NCI-H2107 treated with DMSO at 0.1 percent for 48 hours (cell line): ENCODE data around the gene TSPAN11.
"Not testable (repeated sequence)": the region's sequence is repeated elsewhere in the genome, so short reads cannot be mapped to it uniquely, and the experiment has no call there.

ENCODE experiments used
- DNase-seq: peaks from one replicate; lab custom pipeline; 2025; ENCODE audit not compliant: unreplicated experiment; lab: John Stamatoyannopoulos, UW

Gene TSPAN11

GRCh38 chr12:30926243-30927221, at the start of gene TSPAN11:
TSPAN11 (plus strand) TSS chr12:30926748; CDS start chr12:30953992, 27,244 bp downstream.
- DNase-seq: no peak

- DNase-seq: peak; percentile 95
These were observed 49.3 kb upstream of the TSPAN11 start for GRCh38 chr12:30877105-30877875.

GRCh38 chr12:30878024-30878423, 48.5 kb upstream of the TSPAN11 start:
- no peak for DNase-seq

GRCh38 chr12:30880061-30880460, 46.5 kb upstream of the TSPAN11 start:
- DNase-seq: peak; percentile 78

- DNase-seq: no peak
These were observed 45.7 kb upstream of the TSPAN11 start for GRCh38 chr12:30880813-30881212.

GRCh38 chr12:30882706-30883105, 43.8 kb upstream of the TSPAN11 start:
- no peak for DNase-seq

GRCh38 chr12:30884799-30885198, 41.7 kb upstream of the TSPAN11 start:
- no peak for DNase-seq

GRCh38 chr12:30885321-30885720, 41.2 kb upstream of the TSPAN11 start:
- no peak for DNase-seq

- no peak for DNase-seq
These were observed 39.3 kb upstream of the TSPAN11 start for GRCh38 chr12:30887226-30887625.

- DNase-seq: no peak
These were observed 38.3 kb upstream of the TSPAN11 start for GRCh38 chr12:30888241-30888640.

GRCh38 chr12:30894531-30894930, 32.0 kb upstream of the TSPAN11 start:
- not testable (repeated sequence) for DNase-seq

- no peak for DNase-seq
These were observed 30.1 kb upstream of the TSPAN11 start for GRCh38 chr12:30896461-30896860.

GRCh38 chr12:30898846-30899245, 27.7 kb upstream of the TSPAN11 start:
- DNase-seq: no peak

- no peak for DNase-seq
These were observed 26.2 kb upstream of the TSPAN11 start for GRCh38 chr12:30900351-30900750.

- DNase-seq: peak; percentile 4
These were observed 24.5 kb upstream of the TSPAN11 start for GRCh38 chr12:30902001-30902400.

GRCh38 chr12:30902596-30902995, 24.0 kb upstream of the TSPAN11 start:
- DNase-seq: no peak

- DNase-seq: no peak
These were observed 21.0 kb upstream of the TSPAN11 start for GRCh38 chr12:30905463-30906009.

- no peak for DNase-seq
These were observed 18.3 kb upstream of the TSPAN11 start for GRCh38 chr12:30908076-30908721.

GRCh38 chr12:30908722-30909348, 17.7 kb upstream of the TSPAN11 start:
- peak; percentile 45 for DNase-seq

GRCh38 chr12:30909349-30910037, 17.1 kb upstream of the TSPAN11 start:
- DNase-seq: no peak
